LNCaP clone FGC (cell line): ENCODE measurements around the gene POMGNT2.

Experiments
- DNase-seq: peaks from one replicate; pipeline ENCODE4 v3.0.0-alpha.2; 2011; ENCODE audit warnings: low read depth
- H3K4me3 ChIP-seq: 2 replicates; pipeline ENCODE4 v1.5.1; 2011; ENCODE audit warnings: mild to moderate bottlenecking, low read depth, low read length, control low read depth
- CTCF ChIP-seq: IDR thresholded peaks from 2 replicates; pipeline ENCODE4 v1.5.1; 2012; ENCODE audit warnings: mild to moderate bottlenecking; ENCODE audit not compliant: control insufficient read depth, insufficient read depth; ENCODE audit errors: extremely low read depth

POMGNT2 gene

GRCh38 chr3:43144761-43145490, 39.0 kb upstream of the POMGNT2 start:
- no peak for DNase-seq
- no peak overlapping the region for H3K4me3 ChIP-seq
- no peak for TF ChIP-seq CTCF

GRCh38 chr3:43142472-43142871, 36.6 kb upstream of the POMGNT2 start:
- no peak for TF ChIP-seq CTCF
- no peak for DNase-seq
- H3K4me3 ChIP-seq: no peak overlapping the region

DNA sequence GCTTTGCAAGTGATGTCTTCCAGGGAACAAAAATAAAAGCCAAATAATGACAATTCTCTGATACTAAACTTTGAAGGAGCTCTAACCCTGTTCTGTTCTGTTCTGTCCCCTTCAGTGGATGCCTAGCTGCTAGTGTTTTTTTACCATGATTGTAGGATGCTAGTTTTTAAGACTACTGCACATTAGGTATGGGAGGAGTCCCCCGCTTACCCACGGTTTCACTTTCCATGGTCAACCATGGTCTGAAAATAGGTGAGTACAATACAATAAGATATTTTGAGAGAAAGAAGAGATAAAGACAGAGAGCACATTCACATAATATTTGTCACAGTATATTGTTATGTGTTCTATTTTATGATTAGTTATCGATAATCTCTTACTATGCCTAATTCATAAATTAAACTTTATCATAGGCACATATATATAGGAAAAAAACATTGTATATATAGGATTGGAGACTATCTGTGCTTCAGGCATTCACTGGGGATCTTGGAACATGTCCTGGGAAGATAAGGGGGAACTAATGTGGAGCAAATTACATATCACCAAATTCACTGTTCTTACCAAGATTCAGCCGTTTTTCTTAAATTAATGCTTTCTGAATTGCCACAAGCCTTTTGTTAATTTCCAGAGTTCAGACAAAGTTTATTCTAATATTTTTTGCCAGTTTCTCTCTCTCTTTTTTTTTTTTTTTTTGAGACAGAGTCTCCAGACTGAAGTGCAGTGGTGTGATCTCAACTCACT, 32.8 kb upstream of the POMGNT2 start:
- no peak for TF ChIP-seq CTCF
- H3K4me3 ChIP-seq: no peak overlapping the region
- no peak for DNase-seq

- no peak for DNase-seq
- no peak for TF ChIP-seq CTCF
- no peak overlapping the region for H3K4me3 ChIP-seq
Measured at GRCh38 chr3:43132870-43133636, 27.2 kb upstream of the POMGNT2 start.

- no peak for DNase-seq
- H3K4me3 ChIP-seq: no peak overlapping the region
- no peak for TF ChIP-seq CTCF
Measured at GRCh38 chr3:43132193-43132592, 26.3 kb upstream of the POMGNT2 start.

DNA sequence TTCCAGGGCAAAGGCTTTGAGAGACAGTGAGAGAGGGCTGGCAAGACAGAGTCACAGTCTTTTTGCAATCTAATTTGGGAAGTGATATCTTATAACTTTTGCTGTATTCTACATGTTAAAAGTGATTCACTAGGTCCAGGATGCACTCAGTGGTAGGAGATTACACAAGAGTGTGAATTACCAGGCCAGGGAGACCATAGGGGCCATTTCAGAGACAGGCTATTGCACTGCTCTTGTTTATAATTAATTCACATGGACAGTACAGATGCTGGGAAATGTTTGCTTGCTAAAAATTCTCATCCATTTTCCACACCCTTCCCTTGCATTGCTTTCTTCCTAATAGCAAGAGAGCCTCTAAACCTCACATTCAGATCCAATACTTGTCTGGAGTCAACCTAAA, 22.6 kb upstream of the POMGNT2 start:
- no peak for TF ChIP-seq CTCF
- no peak overlapping the region for H3K4me3 ChIP-seq
- DNase-seq: no peak
